ENCODE data around the gene ALKBH6.
A peak's percentile ranks its signal among the peaks of the same experiment; 100 is the strongest.
"Not testable (repeated sequence)": the region's sequence is repeated elsewhere in the genome, so short reads cannot be mapped to it uniquely, and the experiment has no call there.

ALKBH6 gene

DNA sequence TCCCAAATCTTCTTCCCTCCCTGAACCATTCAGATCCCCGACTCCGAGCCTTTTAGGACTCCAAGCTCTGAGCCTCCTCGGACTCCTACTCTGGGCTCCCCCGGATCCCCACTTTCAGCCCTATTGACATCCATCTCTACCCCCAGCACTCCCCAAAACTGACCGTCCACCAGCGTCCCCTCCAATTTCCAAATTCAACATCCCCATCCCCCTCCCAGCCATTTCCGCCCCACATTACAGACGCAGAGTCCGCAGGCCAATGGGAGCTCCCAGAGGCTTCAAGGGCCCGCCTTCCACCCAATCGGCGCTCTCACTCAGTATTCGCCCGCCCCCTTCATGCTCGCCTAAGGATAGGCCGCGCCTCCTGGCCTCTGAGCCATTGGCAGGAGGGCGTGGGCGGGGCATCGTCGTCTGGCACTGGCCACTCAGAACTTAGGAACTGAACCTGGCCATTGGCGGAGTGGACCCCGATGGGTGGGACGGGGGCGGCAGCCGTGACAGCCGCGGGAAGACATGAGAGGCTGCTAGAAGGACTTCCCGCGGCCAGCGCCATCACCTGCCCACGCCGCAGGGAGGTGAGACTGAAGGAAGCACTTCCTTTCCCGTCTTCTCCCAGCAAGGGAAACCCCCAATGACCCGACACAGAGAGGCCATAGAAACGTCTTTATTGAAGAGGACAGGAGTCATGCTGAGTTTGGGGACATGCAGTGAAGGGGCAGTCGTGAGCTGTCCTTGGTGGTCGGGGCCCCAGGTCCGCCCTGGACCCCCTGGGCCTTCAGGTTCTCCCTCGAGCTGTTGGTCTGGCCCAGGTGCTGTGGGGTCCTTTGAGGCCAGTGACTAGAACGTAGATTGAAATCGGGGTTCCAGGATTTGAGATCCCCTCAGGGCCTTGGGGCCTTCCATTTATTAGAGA, at the start of gene ALKBH6:
Gene ALKBH6, minus strand, starts transcription at position 202 of the 913 bp plus-strand sequence. CDS start 816 bp downstream, outside the sequence.
- peak; percentile 99 for DNase-seq

DNA sequence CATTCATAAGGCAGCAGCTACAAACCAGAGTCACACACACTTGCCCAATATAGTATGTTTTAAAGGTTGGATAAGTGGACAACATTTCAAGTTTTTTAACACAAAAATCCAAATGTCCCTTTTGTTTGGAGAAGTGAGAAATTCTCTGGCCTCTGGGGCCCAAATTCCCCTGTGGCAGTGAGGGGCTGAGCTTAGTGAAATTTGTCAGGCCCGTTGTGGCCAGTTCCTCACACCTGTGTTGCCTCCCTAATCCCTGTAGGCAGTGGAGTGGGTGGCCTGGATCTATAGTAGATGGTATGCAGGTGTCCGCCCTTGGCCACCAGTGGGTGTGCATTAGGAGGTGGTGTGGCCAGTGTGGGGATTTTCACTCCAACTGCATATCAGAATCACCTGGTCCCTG, 47.4 kb upstream of the ALKBH6 start:
- no peak for DNase-seq

DNA sequence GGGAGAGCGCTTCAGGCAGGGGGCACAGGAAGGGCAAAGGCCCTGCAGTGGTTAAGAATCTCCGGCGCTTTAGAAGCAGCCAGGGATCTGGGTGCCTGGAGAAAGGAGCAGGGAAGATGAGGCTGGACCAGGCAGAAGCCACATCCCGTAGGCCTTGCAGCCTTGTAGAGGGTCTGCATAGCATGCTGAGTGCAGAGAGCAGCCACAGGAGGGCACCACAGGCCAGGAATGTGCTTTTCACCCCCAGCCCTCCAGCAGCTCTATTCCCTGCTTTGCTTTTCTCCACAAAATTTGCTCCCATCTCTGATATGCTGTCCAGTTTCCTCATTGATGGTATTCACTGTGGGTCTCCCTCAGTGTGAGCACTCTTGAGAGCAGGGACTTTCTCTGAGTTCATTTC, 46.4 kb upstream of the ALKBH6 start:
- no peak for DNase-seq

DNA sequence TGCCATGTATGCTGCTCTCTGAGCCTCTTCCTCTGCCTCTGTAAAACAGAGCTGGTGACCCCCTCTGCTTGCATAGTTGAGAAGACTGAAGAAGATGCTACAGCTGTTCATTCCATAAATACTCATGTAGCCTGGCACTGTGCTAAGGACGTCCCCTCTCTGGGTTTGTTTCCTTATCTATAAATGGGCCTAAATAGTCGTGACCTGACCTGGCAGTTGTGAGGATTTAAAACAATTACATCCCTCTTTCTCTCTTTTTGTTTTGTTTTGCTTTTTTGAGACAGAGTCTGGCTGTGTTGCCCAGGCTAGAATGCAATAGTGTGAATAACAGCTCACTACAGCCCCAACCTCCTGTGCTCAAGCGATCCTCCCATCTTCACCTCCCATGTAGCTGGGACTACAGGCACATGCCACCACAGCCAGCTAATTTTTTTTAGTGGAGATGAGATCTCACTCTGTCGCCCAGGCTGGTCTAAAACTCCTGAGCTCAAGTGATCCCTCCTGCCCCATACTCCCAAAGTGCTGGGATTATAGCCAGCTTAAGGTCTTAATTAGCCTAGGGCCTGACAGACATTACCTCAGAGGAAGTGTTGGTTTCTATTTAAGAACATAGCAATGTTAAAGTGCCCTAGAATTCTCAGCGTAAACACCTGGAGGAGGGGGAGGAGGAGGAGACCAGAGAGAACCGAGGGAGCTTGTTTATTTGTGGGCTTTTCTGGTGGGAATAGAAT, 45.3 kb upstream of the ALKBH6 start:
- no peak for DNase-seq

DNA sequence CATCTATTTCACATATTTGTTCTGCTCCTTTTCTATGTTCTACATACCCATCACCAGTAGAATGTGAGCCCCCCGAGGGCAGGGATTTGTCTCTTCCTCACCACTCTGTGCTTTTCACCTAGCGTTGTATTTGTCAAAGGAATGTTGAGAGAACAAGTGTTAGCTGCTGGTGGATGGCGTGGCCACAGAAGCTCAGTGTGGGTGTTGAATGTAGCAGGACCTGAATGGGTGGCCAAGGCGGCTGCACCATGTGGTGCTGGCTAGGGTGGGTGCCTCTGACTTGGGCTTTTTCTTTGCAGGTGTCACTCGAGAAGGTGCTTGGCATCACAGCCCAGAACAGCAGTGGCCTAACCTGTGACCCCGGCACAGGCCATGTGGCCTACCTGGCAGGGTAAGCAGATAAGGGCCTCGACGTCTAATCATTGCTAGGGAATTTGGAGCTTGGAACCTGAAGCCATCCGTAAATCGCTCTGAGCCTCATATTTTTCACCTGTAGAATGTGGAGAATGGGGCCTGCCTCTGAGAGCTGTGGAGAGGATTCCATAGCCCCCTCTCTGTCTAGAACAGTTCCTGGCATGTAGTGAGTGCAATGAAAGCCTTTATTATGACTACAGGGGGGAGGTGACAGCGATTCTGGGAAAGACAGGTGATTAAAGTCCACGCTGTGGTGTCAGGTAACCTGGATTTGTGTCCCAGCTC, 44.6 kb upstream of the ALKBH6 start:
- no peak for DNase-seq

DNA sequence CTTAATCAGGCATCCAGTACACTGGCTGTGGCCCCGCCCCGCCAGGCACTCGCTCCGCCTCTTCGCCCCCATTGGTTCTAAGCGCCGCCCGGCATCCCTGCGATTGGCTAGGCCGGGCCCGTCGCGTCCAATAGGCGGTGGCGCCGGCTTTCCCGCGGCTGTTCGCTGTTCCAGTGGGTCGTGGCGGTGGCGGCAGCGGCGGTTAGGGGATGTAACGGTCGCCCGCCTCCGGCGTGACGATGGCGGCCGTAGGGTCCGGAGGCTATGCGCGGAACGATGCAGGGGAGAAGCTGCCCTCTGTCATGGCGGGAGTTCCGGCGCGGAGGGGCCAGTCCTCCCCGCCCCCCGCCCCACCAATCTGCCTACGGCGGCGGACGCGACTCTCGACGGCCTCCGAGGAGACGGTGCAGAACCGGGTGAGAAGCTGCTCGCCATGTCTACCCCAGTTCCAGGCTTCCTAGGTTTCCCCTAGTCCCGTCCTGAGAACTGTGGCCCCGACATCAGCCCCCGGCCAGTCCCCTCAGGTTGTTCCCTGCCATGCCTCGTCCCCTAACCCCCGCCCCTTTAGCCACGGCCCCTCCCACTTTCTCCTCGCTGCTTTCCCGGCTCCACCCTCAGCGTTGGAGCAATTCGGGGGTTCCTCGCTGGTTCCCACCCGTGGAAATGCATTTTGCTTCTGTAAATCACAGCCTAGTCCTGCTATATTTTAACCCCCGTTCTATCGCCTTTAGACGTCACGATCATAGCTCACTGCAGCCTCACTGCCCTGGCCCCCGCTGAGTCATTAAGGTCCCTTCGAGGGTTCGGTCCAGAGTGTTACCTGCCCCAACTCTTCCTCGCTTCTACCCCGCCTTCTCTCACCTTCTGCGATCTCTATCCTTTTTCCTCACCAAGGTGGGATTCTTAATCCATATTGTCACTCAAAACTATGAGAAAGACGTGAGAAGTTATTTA, 41.0 kb upstream of the ALKBH6 start, which contains the start of gene WDR62:
Gene WDR62, plus strand, starts transcription at position 165 of the 954 bp plus-strand sequence. Its CDS starts 75 bp downstream, at position 240.
- DNase-seq: peak; percentile 90

DNA sequence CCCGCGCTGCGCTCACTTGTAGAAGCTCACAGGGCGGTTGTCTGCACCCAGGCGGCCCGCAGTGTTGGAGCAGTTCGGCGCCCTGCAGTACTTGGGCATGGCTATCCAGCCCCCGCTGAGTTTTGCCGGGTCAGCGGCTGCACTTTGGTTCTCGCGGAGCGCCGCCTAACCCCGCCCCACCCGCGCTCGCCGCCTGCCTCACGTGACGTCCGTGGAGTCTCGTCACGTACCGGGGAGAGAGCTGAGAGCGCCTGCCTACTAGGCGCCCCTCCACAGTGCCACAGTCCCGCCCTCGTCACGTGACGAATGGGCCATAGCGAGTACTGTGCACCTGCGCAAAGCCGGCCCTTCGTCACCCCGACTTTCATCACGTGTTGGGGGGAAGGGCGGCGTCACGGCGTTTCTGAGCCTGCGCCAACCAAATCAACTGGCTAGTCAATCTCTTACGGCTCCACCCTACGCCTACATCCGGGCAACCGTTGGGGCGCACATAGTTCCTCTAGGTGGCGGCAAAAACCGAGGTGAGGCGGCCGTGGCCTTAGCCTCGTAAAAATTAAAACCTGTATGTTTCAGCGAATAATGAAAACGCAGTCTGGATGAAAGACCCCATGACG, 40.2 kb upstream of the ALKBH6 start, which contains the start of gene THAP8:
Gene THAP8, minus strand, starts transcription at position 167 of the 614 bp plus-strand sequence. Its CDS starts 68 bp downstream, at position 99.
- DNase-seq: peak; percentile 100

DNA sequence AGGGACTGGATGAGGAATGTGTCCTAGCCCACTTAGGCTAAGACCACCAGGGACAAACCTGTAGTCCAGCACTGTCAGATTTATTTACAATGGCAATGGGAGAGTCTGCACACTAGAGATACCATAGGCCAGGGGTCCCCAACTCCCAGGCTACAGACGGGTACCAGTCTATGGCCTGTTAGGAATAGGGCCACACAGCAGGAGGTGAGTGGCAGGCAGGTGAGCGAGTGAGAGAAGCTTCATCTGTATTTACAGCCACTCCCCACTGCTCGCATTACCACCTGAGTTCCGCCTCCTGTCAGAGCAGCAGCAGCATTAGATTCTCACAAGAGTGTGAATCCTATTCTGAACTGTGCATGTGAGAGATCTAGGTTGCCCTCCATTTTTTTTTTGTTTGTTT, 37.6 kb upstream of the ALKBH6 start:
- DNase-seq: no peak

DNA sequence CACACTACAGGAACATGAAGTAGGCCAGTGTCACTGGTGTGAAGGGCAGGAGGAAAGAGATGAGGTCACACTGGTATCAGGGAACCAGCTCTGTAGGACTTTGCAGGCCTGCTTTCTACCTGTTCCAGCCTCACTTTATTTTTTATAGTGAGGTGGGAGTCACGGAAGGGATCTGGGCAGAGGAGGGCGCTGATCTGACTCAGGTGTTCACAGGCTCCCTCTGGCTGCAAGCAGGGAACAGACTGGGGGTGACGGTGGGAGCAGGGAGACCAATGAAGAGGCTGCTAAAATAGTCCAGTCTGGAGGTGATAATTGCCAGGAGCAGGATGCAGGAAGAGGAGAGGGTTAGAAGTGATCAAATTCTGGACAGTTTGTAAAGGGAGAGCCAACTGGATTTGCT, 37.2 kb upstream of the ALKBH6 start:
- no peak for DNase-seq

DNA sequence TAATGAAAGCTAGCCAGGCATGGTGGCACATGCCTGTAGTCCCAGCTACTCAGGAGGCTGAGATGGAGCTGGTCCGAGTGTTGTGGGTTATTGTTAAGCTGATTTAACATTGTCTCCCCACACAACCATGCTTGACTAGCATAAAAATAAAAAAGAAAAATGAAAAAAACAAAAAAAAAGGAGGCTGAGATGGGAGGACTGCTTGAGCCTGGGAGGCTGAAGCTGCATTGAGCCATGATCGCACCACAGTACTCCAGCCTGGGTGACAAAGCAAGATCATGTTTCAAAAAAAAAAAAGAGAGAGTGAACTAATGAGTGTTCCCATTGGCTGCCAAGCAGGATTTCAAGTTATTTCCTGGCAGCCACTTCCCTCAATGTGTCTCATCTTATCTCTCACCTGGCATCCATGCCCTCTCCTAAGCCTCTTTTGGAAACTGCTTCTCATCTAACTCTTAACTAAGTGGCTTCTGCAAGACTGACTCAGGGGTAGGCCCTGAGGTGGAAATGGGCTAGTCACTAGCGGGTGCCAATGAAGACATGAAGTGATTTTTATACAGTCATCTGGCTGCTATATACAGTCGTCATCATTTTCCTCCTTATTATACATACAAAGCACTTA, 35.2 kb upstream of the ALKBH6 start:
- no peak for DNase-seq

DNA sequence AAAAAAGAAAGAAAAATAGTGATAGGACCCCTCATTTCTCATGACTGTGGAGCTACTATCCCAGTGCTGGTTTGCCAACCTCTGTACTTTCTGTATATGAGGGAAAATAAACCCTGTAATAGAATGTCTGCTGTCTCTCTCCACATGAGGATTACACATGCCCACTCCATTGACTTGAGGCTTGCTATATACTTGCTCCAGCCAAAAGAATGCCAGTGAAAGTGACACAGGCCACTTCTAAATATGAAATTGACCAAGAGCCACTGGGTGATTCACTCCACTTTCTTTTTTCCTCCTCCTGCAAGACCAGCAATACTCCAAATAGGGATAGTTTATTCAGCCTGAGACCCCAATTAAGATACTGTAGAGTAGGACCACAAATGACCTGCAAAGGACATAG, 33.8 kb upstream of the ALKBH6 start:
- DNase-seq: no peak

DNA sequence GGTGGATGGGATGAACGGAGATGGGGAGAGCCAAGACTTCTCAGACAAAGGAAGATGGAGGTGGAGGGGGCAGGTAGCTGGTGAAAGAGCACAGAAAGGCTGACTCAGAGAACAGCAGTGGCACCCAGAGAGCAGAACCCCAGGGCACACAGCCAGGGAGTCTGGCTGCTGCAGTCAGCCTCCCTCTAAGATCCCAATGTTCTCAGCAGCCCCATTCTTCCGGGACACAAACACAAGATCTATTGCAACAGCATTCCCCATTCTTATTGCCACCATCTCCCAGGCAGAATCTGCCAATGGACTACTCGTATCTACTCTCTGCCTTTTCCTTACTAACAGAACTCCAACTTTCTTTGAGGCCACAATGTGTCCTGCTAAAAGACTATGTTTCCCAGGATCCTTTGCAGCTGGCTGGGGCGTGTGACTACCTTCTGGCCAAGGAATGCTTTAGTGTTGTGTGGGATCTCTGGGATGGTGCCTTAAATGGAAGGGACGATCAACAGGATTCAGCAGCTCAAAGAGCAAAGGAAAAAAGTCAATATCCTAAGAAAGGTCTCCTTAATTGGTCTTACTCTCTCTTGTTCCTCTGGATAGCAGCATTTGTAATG, 32.5 kb upstream of the ALKBH6 start:
- no peak for DNase-seq

DNA sequence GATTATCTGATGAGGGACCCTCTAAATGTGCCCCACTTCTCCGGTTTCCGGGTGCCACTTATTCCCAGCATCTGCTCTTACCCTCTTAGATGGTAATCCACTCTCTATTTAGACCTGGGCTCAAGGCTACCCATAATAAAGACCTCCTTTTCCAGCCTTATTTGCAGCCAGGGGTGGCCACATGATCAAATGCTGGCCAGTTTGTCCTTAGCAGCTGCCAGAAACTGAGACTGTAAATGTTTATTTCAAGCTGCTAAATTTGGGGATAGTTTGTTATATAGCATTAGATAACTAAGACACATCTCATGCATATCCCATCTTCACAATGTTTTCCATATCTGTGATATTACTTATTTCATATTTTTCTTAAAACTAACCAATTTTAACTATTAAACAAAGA, 29.9 kb upstream of the ALKBH6 start:
- no peak for DNase-seq

DNA sequence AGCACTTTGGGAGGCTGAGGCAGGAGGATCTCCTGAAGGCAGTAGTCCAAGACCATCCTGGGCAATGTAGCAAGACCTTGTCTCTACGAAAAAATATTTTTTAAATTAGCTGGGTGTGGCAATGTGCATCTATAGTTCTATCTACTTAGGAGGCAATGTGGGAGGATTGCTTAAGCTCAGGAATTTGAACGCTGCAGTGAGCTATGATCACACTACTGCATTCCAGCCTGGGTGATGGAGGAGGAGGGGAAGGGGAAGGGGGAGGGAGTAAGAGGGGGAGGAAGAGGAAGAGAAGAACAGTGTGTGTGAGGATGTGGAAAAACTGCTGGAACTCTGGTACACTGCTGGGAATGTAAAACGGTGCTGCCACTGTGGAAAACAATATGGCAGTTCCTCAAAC, 27.8 kb upstream of the ALKBH6 start:
- no peak for DNase-seq

DNA sequence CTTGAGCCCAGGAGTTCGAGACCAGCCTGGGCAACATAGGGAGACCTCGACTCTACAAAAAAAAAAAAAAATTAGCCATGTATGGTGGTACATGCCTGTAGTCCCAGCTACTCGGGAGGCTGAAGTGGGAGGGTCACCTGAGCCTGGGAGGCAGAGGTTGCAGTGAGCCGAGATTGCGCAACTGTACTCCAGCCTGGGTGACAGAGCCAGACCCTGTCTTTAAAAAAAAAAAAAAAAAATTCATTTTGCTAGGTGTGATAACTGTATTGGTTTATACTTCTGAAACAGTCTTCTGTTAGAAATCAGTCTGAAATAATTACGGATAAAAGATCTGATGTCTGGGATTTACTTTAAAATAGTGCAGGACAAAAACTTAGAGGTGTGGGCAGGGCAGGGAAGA, 27.1 kb upstream of the ALKBH6 start:
- DNase-seq: not testable (repeated sequence)

DNA sequence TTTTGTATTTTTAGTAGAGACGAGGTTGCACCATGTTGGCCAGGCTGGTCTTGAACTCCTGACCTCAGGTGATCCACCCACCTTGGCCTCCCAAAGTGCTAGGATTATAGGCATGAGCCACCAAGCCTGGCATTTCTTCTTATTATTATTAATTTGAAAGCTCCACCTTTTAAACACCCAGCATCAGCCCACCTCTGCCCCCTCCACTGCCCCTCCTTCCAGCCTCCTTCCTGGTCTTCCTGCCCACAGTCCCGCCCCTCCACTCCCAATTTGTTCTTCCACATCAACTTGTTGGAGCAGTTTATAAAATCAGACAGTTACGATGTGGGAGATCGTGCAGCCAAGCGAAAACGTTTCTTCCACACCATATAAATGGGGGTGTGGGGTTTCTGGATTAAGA, 26.5 kb upstream of the ALKBH6 start:
- DNase-seq: no peak

DNA sequence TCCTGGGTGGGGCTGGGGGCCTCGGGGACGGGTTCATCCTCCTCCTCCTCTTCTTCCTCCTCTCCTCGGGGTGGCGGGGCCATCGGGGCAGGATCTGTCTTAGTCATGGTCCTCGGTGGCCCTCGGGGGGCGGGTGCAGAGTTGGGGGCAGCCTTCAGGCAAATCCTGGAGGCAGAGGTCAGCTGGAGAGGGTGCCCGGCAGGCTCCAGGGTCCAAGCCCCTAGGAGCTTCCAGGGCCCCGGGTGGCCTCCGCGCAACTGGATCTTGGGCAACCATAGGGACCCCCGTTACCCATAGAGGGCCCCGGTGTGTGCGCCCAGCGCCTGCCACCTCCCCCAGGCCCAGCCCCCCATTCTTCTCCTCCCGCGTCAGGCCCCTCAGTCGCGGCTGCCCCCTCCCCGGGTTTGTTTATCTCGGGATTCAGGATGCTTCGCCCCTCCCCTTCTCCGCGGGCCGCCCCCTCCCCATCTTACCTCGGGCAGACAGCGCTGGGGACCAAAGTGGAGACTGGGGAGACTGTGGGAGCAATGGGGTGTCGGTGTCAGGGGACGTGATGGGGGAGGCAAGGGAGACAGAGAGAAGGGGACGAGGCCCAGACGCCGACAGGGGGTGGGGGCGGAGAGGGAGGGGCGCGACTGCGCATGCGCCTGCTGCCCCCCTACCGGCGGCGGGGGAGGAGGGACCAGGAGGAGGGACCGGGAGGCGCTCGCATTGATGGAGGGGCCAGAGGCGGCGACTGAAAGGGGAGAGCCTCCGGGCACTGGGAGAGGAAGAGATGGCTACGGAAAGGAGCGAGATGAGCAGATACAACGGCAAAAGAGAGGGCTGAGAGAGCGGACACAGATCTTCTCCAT, 18.5 kb upstream of the ALKBH6 start, which contains the start of gene CLIP3:
Gene CLIP3, minus strand, starts transcription at position 623 of the 854 bp plus-strand sequence. Its CDS starts 516 bp downstream, at position 107.
- DNase-seq: peak; percentile 51

DNA sequence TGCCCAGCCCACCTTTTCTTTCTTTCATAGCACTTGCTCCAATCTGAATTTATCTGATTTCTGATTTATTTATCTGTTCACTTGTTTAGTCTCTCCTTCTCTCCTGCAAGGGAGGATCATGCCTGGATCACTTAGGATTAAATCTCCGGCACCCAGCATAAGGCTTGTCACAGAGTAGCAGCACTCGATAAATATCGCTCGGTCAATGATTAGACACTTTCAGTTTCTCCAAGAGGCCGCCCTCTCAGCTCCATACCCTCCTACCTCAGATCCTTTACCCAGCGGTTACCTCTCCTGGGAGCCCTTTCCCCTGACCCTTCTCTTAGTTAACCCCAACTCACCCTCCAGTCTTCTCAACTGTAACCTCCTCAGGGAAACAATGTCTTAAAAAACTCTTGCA, 17.3 kb upstream of the ALKBH6 start:
- no peak for DNase-seq
